DND-41 (cell line): ENCODE measurements around the gene DMPK.

ENCODE experiments used
- CTCF ChIP-seq: IDR thresholded peaks from 2 replicates; pipeline ENCODE4 v1.5.1; 2012; ENCODE audit warnings: borderline replicate concordance, low read length, moderate library complexity, mild to moderate bottlenecking; ENCODE audit not compliant: poor library complexity, severe bottlenecking; ENCODE audit errors: extremely low read depth
- EZH2 ChIP-seq: IDR thresholded peaks from 3 replicates; pipeline ENCODE4 v1.6.1; 2012; ENCODE audit warnings: borderline replicate concordance, low read depth, mild to moderate bottlenecking, moderate library complexity, low read length, inconsistent platforms; ENCODE audit not compliant: severe bottlenecking

- TF ChIP-seq CTCF (no peak), EZH2 (no peak)
These were observed 22.1 kb upstream of the DMPK start for GRCh38 chr19:45804140-45804958.
